Measurements from ENCODE around the gene PDE12. TPM values are rescaled to one million over a fixed set of nuclear protein-coding genes. Genes with fewer than 3 reads are reported as not detected.

The PDE12 gene
- total RNA-seq (2022) (23.0 and 23.1 TPM in 2 replicates), Bru-seq, nascent RNA (percentile 87 among the genes with signal in this experiment), BruChase-seq, experiment 1, labeled RNA remaining after a 6-hour chase (percentile 95 among the genes with signal in this experiment), BruChase-seq, experiment 2, labeled RNA remaining after a 2-hour chase (percentile 95 among the genes with signal in this experiment)
- long read RNA-seq, full-length matches to known transcripts: 96 of 100 reads
- long read RNA-seq, partial matches to known transcripts: 0 of 100 reads
- long read RNA-seq, other reads (novel, unspliced or antisense): 4 of 100 reads

GRCh38 chr3:57555738-57556458 is at the start of gene PDE12:
Gene PDE12 (plus strand): TSS chr3:57556274. CDS start chr3:57556380, 106 bp downstream.
- Mint-ChIP-seq H3K9me3 (ENCODE audit: unreplicated experiment) (no peaks in the 10 kb centered on the region), H3K36me3 (ENCODE audit: insufficient read depth, unreplicated experiment) (peaks cover 34% of the 10 kb centered on the region), H3K27ac (ENCODE audit: low read depth, unreplicated experiment) (peak within 1 kb of the TSS; percentile 96), H3K27me3 (ENCODE audit: insufficient read depth, unreplicated experiment) (no peaks in the 10 kb centered on the region), H3K4me1 (ENCODE audit: insufficient read depth, unreplicated experiment) (peaks cover 12% of the 10 kb centered on the region), H3K4me3 (ENCODE audit: unreplicated experiment) (peak within 1 kb of the TSS; percentile 63)
- BruUV-seq (replicated peaks): no TSS peak
- CTCF ChIA-PET: interaction anchor here (0.7 to 2.0 kb wide), 2 partner anchors 41 to 300 kb away, joined by 3 to 6 read pairs; partner anchors contain the start of gene ARF4
- no peak for TF ChIP-seq CTCF (IDR thresholded peaks at IDR 0.05; ENCODE audit: unreplicated experiment)
- intact Hi-C loops (cut with micrococcal nuclease): loop anchor here (2.0 to 5.0 kb wide), 2 partner anchors 41 to 159 kb away; partner anchors contain the start of gene ARF4
- POLR2A ChIA-PET: interaction anchor here (0.5 to 8.3 kb wide), 29 partner anchors 10 to 874 kb away, joined by 3 to 153 read pairs (median 4); partner anchors contain the start of genes APPL1, ARF4, DNAH12 and SPATA12
- DNase-seq (ENCODE audit: unreplicated experiment): peak; percentile 92

- TF ChIP-seq CTCF (IDR thresholded peaks at IDR 0.05; ENCODE audit: unreplicated experiment): no peak
- no TSS peak for BruUV-seq (replicated peaks)
- H3K27me3 Mint-ChIP-seq (ENCODE audit: insufficient read depth, unreplicated experiment): no peaks in the 10 kb centered on the region
- H3K4me1 Mint-ChIP-seq (ENCODE audit: insufficient read depth, unreplicated experiment): peaks cover 7% of the 10 kb centered on the region
- no peak overlapping the region for H3K27ac Mint-ChIP-seq (ENCODE audit: low read depth, unreplicated experiment)
- intact Hi-C loops (cut with micrococcal nuclease): no loop called here
- ChIA-PET POLR2A (interaction anchor here (0.9 kb wide), 1 partner anchor 15 kb away, joined by 5 read pairs; no protein-coding TSS in a partner anchor), CTCF (interaction anchor here (0.6 kb wide), 1 partner anchor 38 kb away, joined by 3 read pairs; no protein-coding TSS in a partner anchor)
- peaks cover 6% of the 10 kb centered on the region for H3K36me3 Mint-ChIP-seq (ENCODE audit: insufficient read depth, unreplicated experiment)
- no peaks in the 10 kb centered on the region for H3K9me3 Mint-ChIP-seq (ENCODE audit: unreplicated experiment)
- H3K4me3 Mint-ChIP-seq (ENCODE audit: unreplicated experiment): no peak overlapping the region
- no peak for DNase-seq (ENCODE audit: unreplicated experiment)
Observed at GRCh38 chr3:57512166-57512565, 43.9 kb upstream of the PDE12 start.

GRCh38 chr3:57518276-57518915 is 37.7 kb upstream of the PDE12 start:
- H3K4me3 Mint-ChIP-seq (ENCODE audit: unreplicated experiment): no peak overlapping the region
- TF ChIP-seq CTCF (IDR thresholded peaks at IDR 0.05; ENCODE audit: unreplicated experiment): no peak
- ChIA-PET CTCF (interaction anchor here (0.6 to 1.6 kb wide), 2 partner anchors 10 to 33 kb away, joined by 3 to 4 read pairs; no protein-coding TSS in a partner anchor), POLR2A (interaction anchor here (0.6 to 1.1 kb wide), 2 partner anchors 11 to 15 kb away, joined by 3 to 4 read pairs; no protein-coding TSS in a partner anchor)
- BruUV-seq (replicated peaks): no TSS peak
- H3K27ac Mint-ChIP-seq (ENCODE audit: low read depth, unreplicated experiment): no peak overlapping the region
- peaks cover 6% of the 10 kb centered on the region for H3K36me3 Mint-ChIP-seq (ENCODE audit: insufficient read depth, unreplicated experiment)
- H3K9me3 Mint-ChIP-seq (ENCODE audit: unreplicated experiment): no peaks in the 10 kb centered on the region
- H3K4me1 Mint-ChIP-seq (ENCODE audit: insufficient read depth, unreplicated experiment): peaks cover 10% of the 10 kb centered on the region
- H3K27me3 Mint-ChIP-seq (ENCODE audit: insufficient read depth, unreplicated experiment): no peaks in the 10 kb centered on the region
- DNase-seq (ENCODE audit: unreplicated experiment): no peak
- intact Hi-C loops (cut with micrococcal nuclease): no loop called here

Measured in MCF 10A (cell line).